SJCRH30 (cell line): Measurements from ENCODE around the gene DDX1. TPM values are rescaled to one million over a fixed set of nuclear protein-coding genes. Genes with fewer than 3 reads are reported as not detected.
"Not testable (repeated sequence)": the region's sequence is repeated elsewhere in the genome, so short reads cannot be mapped to it uniquely, and the experiment has no call there.

ENCODE experiments used
- DNase-seq, 2 experiments: peaks; one replicate each; pipeline ENCODE4 v3.0.0-alpha.2; 2015 to 2020
- H3K27ac ChIP-seq: fragments of 250-450 bp; sonication (Bioruptor Pico); 2 replicates; pipeline ENCODE4 v1.5.1; 2020; ENCODE audit warnings: mild to moderate bottlenecking, moderate library complexity
- H3K27me3 ChIP-seq: fragments of 250-450 bp; sonication (Bioruptor Pico); 2 replicates; pipeline ENCODE4 v1.5.1; 2020; ENCODE audit warnings: mild to moderate bottlenecking, moderate library complexity
- H3K36me3 ChIP-seq: fragments of 250-450 bp; sonication (Bioruptor Pico); 2 replicates; pipeline ENCODE4 v1.5.1; 2020; ENCODE audit warnings: mild to moderate bottlenecking, moderate library complexity
- H3K4me1 ChIP-seq: fragments of 250-450 bp; sonication (Bioruptor Pico); 2 replicates; pipeline ENCODE4 v1.5.1; 2020; ENCODE audit warnings: mild to moderate bottlenecking, moderate library complexity
- H3K4me3 ChIP-seq: fragments of 250-450 bp; sonication (Bioruptor Pico); 2 replicates; pipeline ENCODE4 v1.5.1; 2020; ENCODE audit warnings: mild to moderate bottlenecking, moderate library complexity
- H3K9me3 ChIP-seq: fragments of 250-450 bp; sonication (Bioruptor Pico); replicated peaks from 2 replicates; pipeline ENCODE4 v1.5.1; 2020; ENCODE audit warnings: mild to moderate bottlenecking, moderate library complexity
- total RNA-seq: library from RNA; depleted of rRNA; stranded (reverse); fragments of >200 nt; shearing (Covaris generic); gene quantifications from 2 replicates; pipeline ENCODE4 v1.2.3, GENCODE V29; 2014

The DDX1 gene
- total RNA-seq, 1 experiment from 2014 or later, result 139 TPM

- DNase-seq, result no peak
- Histone ChIP-seq H3K36me3 (peaks cover 72% of the 10 kb centered on the region), H3K4me3 (no peak overlapping the region), H3K27me3 (no peaks in the 10 kb centered on the region), H3K4me1 (no peaks in the 10 kb centered on the region; the same call in 1 of the 2 replicates), H3K9me3 (no peaks in the 10 kb centered on the region), H3K27ac (no peak overlapping the region)
Observed at GRCh38 chr2:15596968-15597367, 5.3 kb downstream of the DDX1 start.

GRCh38 chr2:15599994-15600393 lies 8.3 kb downstream of the DDX1 start:
- Histone ChIP-seq H3K36me3 (peaks cover 95% of the 10 kb centered on the region), H3K4me3 (no peak overlapping the region), H3K4me1 (0 out of 2 replicates have a peak, but pooled peaks cover 3% of the 10 kb centered on the region), H3K9me3 (no peaks in the 10 kb centered on the region), H3K27me3 (no peaks in the 10 kb centered on the region), H3K27ac (no peak overlapping the region)
- DNase-seq, result no peak

- Histone ChIP-seq H3K4me3 (no peak overlapping the region), H3K4me1 (0 out of 2 replicates have a peak, but pooled peaks cover 3% of the 10 kb centered on the region), H3K27me3 (no peaks in the 10 kb centered on the region), H3K27ac (no peak overlapping the region), H3K9me3 (no peaks in the 10 kb centered on the region), H3K36me3 (peaks cover 95% of the 10 kb centered on the region)
- DNase-seq, result no peak
Observed at GRCh38 chr2:15601681-15602080, 10.0 kb downstream of the DDX1 start.

GRCh38 chr2:15602393-15602792 lies 10.7 kb downstream of the DDX1 start:
- no peak overlapping the region for H3K27ac ChIP-seq
- no peak overlapping the region for H3K4me3 ChIP-seq
- H3K36me3 ChIP-seq, result peaks cover 96% of the 10 kb centered on the region
- no peak for DNase-seq
- no peaks in the 10 kb centered on the region for H3K27me3 ChIP-seq
- 0 out of 2 replicates have a peak, but pooled peaks cover 3% of the 10 kb centered on the region for H3K4me1 ChIP-seq
- H3K9me3 ChIP-seq, result no peaks in the 10 kb centered on the region

GRCh38 chr2:15603044-15603765 lies 11.5 kb downstream of the DDX1 start:
- Histone ChIP-seq H3K4me1 (0 out of 2 replicates have a peak, but pooled peaks cover 3% of the 10 kb centered on the region), H3K27me3 (no peaks in the 10 kb centered on the region), H3K4me3 (no peak overlapping the region), H3K27ac (no peak overlapping the region), H3K36me3 (peaks cover 96% of the 10 kb centered on the region), H3K9me3 (no peaks in the 10 kb centered on the region)
- DNase-seq, result no peak

DNA sequence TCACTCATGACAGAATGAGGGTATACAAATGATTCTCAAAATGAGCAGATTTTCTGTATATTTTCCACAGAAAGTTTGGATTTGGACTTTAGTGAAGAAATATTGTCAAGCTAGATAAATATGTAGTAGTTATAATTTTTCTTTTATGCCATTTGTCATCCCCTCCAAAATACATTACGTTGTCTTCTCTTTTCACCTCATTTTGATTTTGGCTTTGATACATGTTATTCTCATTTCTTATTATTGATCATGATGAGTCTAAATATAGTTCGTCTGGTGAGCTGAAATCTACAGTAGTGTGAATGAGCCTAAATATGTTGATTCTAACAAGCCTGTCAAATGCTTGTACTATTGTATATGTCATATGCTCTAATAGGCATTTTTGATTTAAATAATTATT lies 12.3 kb downstream of the DDX1 start:
- H3K9me3 ChIP-seq, result no peaks in the 10 kb centered on the region
- H3K36me3 ChIP-seq, result peaks cover 96% of the 10 kb centered on the region
- no peak overlapping the region for H3K4me3 ChIP-seq
- H3K4me1 ChIP-seq, result 0 out of 2 replicates have a peak, but pooled peaks cover 3% of the 10 kb centered on the region
- no peak overlapping the region for H3K27ac ChIP-seq
- no peaks in the 10 kb centered on the region for H3K27me3 ChIP-seq
- no peak for DNase-seq

DNA sequence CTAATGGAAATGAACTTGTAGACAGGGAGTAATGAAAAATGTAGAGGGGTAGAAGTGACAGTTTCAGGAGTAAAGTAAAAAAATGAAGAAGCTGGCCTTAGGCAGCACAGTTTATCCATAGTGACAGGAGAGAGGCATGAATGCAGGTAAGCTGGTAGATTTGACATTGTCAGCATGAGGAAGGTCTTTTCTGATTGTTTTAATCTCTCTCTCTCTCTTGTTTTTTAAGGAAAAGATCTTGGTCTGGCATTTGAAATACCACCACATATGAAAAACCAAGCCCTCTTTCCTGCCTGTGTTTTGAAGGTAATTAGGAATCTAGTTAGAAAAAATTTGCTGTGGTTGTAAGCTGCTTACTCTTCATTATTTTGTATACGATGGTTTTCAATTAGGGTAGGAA lies 14.1 kb downstream of the DDX1 start:
- Histone ChIP-seq H3K27ac (no peak overlapping the region), H3K27me3 (no peaks in the 10 kb centered on the region), H3K4me3 (no peak overlapping the region), H3K4me1 (0 out of 2 replicates have a peak, but pooled peaks cover 3% of the 10 kb centered on the region), H3K9me3 (no peaks in the 10 kb centered on the region), H3K36me3 (peaks cover 99% of the 10 kb centered on the region)
- DNase-seq, result no peak

- DNase-seq, result no peak
- Histone ChIP-seq H3K36me3 (peaks cover 89% of the 10 kb centered on the region), H3K9me3 (no peaks in the 10 kb centered on the region), H3K4me3 (no peak overlapping the region), H3K27me3 (no peaks in the 10 kb centered on the region), H3K27ac (no peak overlapping the region), H3K4me1 (0 out of 2 replicates have a peak, but pooled peaks cover 3% of the 10 kb centered on the region)
Observed at GRCh38 chr2:15606481-15607441, 15.1 kb downstream of the DDX1 start.

DNA sequence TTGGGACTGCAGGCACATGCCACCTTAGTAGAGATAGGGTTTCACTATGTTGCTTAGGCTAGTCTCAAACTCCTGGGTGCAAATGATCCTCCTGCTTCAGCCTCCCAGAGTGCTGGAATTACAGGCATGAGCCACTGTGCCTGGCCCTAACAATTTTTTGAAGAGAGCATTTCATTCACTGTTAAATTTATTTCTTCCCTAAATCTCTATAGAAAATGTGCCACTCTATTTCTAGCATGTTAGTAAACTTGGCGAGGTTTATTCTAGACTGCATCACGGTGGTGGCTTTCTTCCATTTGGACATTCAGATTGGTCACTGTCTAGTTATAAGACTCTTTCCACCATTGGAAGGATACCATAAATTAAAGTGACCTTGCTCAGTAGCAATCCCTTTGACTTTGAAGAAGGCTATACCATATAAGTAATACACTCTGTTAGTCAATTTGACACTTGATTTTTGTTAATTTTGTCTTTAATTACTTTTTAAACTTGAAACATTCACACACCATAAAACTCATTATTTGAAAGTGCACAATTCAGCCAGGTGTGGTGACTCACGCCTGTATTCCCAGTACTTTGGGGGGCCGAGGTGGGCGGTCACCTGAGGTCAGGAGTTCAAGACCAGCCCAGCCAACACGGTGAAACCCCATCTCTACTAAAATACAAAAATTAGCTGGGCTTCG lies 16.2 kb downstream of the DDX1 start:
- Histone ChIP-seq H3K4me1 (0 out of 2 replicates have a peak, but pooled peaks cover 3% of the 10 kb centered on the region), H3K36me3 (peaks cover 79% of the 10 kb centered on the region), H3K27ac (no peak overlapping the region), H3K9me3 (no peaks in the 10 kb centered on the region), H3K4me3 (no peak overlapping the region), H3K27me3 (no peaks in the 10 kb centered on the region)
- DNase-seq, result no peak

DNA sequence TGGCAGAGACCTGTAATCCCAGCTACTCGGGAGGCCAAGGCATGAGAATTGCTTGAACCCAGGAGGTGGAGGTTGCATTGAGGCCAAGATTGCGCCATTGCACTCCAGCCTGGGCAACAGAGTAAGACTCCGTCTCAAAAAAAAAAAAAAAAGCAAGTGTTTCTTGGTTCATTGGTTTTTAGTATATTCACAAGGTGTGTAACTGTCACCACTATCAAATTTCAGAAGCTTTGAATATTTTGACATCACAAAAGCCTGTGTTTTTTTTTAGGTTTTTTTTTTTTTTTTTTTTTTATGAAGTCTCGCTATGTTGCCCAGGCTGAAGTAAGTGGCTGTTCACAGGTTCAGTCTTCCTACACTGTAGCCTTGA lies 16.7 kb downstream of the DDX1 start:
- Histone ChIP-seq H3K27me3 (no peaks in the 10 kb centered on the region), H3K9me3 (no peaks in the 10 kb centered on the region), H3K36me3 (peaks cover 79% of the 10 kb centered on the region), H3K27ac (no peak overlapping the region), H3K4me3 (no peak overlapping the region), H3K4me1 (0 out of 2 replicates have a peak, but pooled peaks cover 3% of the 10 kb centered on the region)
- no peak for DNase-seq

DNA sequence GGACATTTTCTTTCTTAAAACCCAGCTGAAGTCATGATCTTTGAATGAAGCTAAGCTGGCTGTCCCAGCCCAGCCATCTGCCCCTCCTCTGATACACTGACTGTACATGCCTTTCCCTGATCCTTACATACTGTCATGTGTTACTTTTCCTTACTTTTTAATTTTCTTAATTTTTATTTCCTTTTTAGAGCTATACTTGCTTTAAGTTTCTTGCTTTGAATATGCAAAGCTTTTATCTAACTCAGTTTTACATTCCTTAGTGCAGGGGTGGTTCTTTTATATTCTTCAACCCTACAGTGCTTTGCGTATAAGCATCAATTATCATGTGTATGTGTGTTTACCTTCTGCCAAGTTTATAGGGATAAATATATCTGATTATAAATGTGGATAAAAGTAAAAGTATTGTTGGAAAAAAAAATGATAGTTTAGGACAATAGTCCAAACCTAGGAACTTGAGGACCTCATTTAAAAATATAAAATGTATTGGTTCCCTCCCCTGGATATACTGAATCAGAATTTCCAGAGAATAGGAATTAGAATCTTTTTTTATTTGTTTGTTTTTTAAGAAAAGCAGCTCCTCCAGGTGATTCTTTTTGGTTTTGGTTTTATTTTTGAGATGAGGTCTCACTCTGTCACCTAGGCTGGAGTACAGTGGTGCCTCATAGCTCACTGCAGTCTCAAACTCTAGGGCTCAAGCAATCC lies 17.8 kb downstream of the DDX1 start:
- H3K27ac ChIP-seq, result no peak overlapping the region
- H3K4me3 ChIP-seq, result no peak overlapping the region
- no peaks in the 10 kb centered on the region for H3K4me1 ChIP-seq
- H3K27me3 ChIP-seq, result no peaks in the 10 kb centered on the region
- DNase-seq, result no peak
- H3K36me3 ChIP-seq, result peaks cover 76% of the 10 kb centered on the region
- no peaks in the 10 kb centered on the region for H3K9me3 ChIP-seq

DNA sequence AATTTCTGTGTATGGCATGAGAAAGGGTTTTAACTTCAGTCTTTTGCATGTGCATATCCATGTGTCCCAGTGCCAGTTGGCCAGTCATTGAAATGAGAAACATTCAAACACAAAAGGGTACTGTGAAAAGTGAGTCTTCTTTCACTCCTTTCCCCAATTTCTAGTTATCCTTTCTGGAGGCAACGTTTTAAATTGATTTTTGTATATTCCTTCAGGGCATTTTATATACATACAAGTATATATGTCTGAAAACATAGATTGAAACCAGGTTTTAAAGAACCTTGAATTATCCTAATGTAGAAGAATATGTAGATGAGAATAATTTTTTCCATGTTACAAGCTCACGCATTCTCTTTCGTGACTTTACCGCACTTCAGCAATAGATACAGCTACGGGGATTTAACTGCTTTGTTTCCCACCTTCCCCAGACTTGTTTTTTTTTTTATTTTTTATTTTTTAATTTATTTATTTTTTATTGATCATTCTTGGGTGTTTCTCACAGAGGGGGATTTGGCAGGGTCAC lies 18.8 kb downstream of the DDX1 start:
- H3K9me3 ChIP-seq, result no peaks in the 10 kb centered on the region
- DNase-seq, result no peak
- H3K36me3 ChIP-seq, result peaks cover 76% of the 10 kb centered on the region

GRCh38 chr2:15612101-15612500 lies 20.4 kb downstream of the DDX1 start:
- DNase-seq, H3K27me3 ChIP-seq, H3K27ac ChIP-seq, H3K4me1 ChIP-seq, H3K9me3 ChIP-seq, H3K4me3 ChIP-seq: not testable (repeated sequence)
- peaks cover 76% of the 10 kb centered on the region for H3K36me3 ChIP-seq

More for the DNA sequence above, 18.8 kb downstream of the DDX1 start:
- Histone ChIP-seq H3K27me3 (no peaks in the 10 kb centered on the region), H3K27ac (no peak overlapping the region), H3K4me3 (no peak overlapping the region), H3K4me1 (no peaks in the 10 kb centered on the region)
